ENCODE measurements around the gene SPACA5. TPM values are rescaled to one million over a fixed set of nuclear protein-coding genes. Genes with fewer than 3 reads are reported as not detected.
"Not testable (repeated sequence)": the region's sequence is repeated elsewhere in the genome, so short reads cannot be mapped to it uniquely, and the experiment has no call there.

The SPACA5 gene
- total RNA-seq, 8 experiments from 2014 or later, result not detected

DNA sequence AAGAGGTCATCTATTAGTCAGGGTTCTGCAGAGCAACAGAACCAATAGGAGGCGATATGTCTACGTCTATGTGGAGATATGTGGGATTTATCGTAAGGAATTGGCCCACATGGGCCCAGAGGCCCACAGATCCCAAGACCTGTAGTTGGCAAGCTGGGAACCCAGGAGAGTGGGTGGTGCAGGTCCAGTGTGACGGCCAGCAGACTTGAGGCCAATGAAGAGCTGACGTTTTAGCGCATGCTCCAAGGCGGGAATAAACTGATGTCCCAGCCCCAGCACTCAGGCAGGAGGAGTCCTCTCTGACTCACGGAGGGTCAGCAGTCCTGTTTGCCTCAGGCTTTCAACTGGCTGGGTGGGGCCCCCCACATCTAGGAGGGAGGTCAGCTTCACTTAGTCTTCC is 21.3 kb downstream of the SPACA5 start:
- in situ Hi-C loops (cut with MboI; ENCODE audit: low pct_unique_long_range_greater_than_20kb in 2 of 9, low sequenced_read_pairs in 9 of 9, unreplicated experiment in 9 of 9), result loop anchor here in 1 of 9 experiments (10.0 kb wide), 1 partner anchor 193 kb away; the partner anchor contains the start of gene ZNF81
- Histone ChIP-seq H3K27ac (no peak overlapping the region), H3K4me1 (replicated peaks in 1 of 2) (peaks cover 2 to 3% of the 10 kb centered on the region in 2 donors), H3K4me3 (no peak overlapping the region)
- ATAC-seq (replicated peaks in 6 of 8), result no peak
- WGBS, 10 experiments, result 80 to 83% methylated on average over 1 of the region's 8 CpGs; no CpG with 5 or more reads in 8 of the 10 experiments

DNA sequence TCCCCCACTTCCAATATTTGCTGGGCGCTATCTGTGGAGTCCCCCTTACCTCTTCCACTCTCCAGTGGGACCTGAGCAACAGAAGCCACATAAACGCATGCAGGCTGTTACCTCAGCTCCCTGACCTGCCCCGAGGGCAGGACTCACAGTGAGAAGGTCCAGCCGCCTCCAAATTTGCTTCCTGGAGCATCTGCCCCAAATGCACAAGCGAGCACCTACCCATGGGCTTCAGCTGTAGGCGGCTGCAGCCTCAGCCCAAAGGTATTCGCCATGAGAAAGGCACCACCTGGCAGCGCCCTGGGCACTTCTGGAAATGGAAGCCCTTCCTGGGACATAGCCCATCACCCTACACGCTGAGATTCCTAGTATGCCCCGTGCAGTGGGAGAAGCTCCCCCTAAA is 23.4 kb downstream of the SPACA5 start:
- H3K27ac ChIP-seq, result no peak overlapping the region
- WGBS, 10 experiments, result 17 to 40% methylated on average over 4 of the region's 10 CpGs; no CpG with 5 or more reads in 8 of the 10 experiments
- no peak for ATAC-seq (replicated peaks in 6 of 8)
- no peak overlapping the region for H3K4me3 ChIP-seq
- in situ Hi-C loops (cut with MboI; ENCODE audit: low pct_unique_long_range_greater_than_20kb in 2 of 9, low sequenced_read_pairs in 9 of 9, unreplicated experiment in 9 of 9), result no loop called here
- peaks cover 2 to 3% of the 10 kb centered on the region in 2 donors for H3K4me1 ChIP-seq (replicated peaks in 1 of 2)

DNA sequence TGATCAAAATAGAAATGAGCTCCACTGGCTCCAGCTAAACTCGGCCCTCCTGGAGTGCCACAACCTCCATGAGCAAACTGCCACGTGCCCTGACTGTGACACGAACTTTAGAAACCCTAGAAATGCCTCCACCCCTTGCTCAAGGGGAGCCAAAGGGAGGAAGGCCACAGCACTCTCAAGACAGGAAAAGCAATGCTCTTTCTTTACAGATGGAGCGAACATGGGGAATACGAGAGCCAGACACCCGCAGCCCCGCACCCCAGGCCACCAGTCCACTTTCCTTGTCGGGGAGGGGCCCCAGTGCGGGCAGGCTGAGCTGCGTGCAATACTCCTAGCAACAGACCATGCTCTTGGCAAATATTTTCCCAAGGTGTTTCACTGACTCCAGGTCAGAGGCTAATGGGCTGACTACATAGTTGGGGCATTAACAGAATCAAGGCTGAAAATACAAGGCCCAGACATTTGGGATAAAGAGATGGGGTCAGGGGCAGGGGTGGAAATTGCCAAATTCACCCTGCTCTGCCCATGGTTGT is 23.9 kb downstream of the SPACA5 start:
- in situ Hi-C loops (cut with MboI; ENCODE audit: low pct_unique_long_range_greater_than_20kb in 2 of 9, low sequenced_read_pairs in 9 of 9, unreplicated experiment in 9 of 9); H3K4me1 ChIP-seq (replicated peaks in 1 of 2); H3K4me3 ChIP-seq; H3K27ac ChIP-seq; ATAC-seq (replicated peaks in 6 of 8): not testable (repeated sequence)
- WGBS, 10 experiments, result 27% methylated on average over 2 of the region's 10 CpGs; no CpG with 5 or more reads in 9 of the 10 experiments

DNA sequence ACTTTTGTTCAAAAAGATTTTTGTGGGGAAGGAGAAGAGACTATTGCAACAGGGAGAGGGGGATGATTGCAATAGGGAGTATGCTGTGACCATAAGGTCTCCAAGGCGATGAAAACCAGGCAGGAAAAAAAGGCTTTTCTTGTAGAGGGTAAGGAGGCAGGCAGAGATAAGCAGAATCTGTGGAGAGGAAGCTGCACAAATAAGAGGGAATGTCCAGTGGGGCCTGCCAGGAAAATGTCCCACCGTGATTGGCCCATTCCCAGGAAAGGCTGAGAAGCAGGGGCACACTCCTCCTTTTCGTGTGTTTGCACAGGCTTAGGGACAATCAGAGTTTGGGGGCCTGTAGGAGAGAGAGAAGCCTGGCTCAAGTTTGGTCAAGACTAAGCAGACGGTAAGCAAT is 29.1 kb downstream of the SPACA5 start:
- H3K27ac ChIP-seq, result no peak overlapping the region
- H3K4me1 ChIP-seq (replicated peaks in 1 of 2), result no peaks in the 10 kb centered on the region
- no peak overlapping the region for H3K4me3 ChIP-seq
- in situ Hi-C loops (cut with MboI; ENCODE audit: low pct_unique_long_range_greater_than_20kb in 2 of 9, low sequenced_read_pairs in 9 of 9, unreplicated experiment in 9 of 9), result no loop called here
- WGBS, 10 experiments, result 20 to 100% (median 46%) methylated on average over 1 to 3 of the region's 4 CpGs; no CpG with 5 or more reads in 4 of the 10 experiments
- ATAC-seq (replicated peaks in 6 of 8), result peak in 2 of 8 experiments; percentile 9 to 68

DNA sequence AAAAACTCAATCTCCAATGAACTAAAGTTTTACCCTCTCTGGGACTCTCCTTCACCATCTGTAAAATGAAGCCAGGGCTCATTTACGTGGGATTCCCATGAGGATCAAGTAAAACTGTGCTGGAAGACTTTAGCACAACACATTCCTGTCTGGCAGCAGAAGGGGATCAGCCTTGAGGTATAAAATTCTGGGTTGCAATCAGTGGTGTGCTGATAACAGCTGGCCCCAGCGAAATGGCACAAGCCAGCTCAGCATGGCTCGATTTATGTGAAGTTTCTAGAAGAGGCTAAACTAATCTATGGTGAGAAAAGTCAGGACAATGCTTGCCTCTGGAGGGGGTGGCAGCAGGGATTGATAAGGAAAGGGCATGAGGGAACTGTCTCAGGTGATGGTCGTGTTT is 36.3 kb downstream of the SPACA5 start:
- H3K27ac ChIP-seq, result no peak overlapping the region
- 0 to 100% (median 50%) methylated on average over 1 to 4 of the region's 4 CpGs; no CpG with 5 or more reads in 4 of the 10 experiments for WGBS, 10 experiments
- in situ Hi-C loops (cut with MboI; ENCODE audit: low pct_unique_long_range_greater_than_20kb in 2 of 9, low sequenced_read_pairs in 9 of 9, unreplicated experiment in 9 of 9), result no loop called here
- H3K4me1 ChIP-seq (replicated peaks in 1 of 2), result no peaks in the 10 kb centered on the region
- no peak for ATAC-seq (replicated peaks in 6 of 8)
- H3K4me3 ChIP-seq, result no peak overlapping the region

DNA sequence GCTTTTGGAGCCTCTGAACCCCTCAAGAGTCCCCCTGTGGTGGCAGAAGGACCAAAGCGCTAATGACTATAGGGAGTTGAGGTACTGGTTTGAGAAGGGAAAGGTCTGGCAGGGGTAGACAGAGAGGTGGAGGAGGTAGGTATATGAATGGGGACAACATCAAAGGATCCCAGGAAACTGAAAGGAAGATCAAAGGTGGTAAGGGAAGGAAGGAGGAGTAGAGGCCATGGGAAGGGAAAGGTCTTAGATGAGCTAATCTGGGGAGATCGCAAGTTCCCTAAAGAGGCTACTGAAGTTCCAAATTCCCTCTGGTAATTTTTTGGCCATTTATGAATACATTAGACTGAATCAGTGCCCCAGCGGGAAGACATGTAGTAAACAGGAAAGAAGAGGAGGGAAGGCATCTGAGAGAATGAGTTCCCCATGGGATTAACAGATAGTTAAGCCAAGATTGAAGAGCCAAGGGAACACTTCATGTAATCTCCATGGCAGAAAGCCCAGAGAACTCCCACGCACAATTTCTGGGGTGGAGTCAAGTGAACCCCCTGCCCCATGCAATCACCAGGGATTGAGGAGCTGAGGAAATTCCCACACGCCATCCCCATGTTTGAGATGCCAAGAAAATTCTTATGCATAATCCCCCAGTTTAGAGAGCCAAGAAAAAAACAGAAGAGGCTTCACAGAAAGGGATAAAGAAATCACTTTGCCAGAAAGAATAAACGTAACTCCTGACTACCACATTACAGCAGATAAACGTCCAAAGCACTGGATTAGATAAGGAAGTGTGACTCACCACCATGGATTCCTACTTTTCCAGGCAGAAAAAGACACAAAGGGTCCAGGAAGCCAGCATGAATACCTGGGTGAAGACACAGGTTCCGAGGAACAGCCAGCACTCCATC is 38.9 kb downstream of the SPACA5 start:
- WGBS, 10 experiments, result 0 to 89% (median 40%) methylated on average over 1 to 7 of the region's 8 CpGs; no CpG with 5 or more reads in 5 of the 10 experiments
- no peaks in the 10 kb centered on the region for H3K4me1 ChIP-seq (replicated peaks in 1 of 2)
- H3K27ac ChIP-seq, result no peak overlapping the region
- H3K4me3 ChIP-seq, result no peak overlapping the region
- no peak for ATAC-seq (replicated peaks in 6 of 8)
- in situ Hi-C loops (cut with MboI; ENCODE audit: low pct_unique_long_range_greater_than_20kb in 2 of 9, low sequenced_read_pairs in 9 of 9, unreplicated experiment in 9 of 9), result no loop called here

DNA sequence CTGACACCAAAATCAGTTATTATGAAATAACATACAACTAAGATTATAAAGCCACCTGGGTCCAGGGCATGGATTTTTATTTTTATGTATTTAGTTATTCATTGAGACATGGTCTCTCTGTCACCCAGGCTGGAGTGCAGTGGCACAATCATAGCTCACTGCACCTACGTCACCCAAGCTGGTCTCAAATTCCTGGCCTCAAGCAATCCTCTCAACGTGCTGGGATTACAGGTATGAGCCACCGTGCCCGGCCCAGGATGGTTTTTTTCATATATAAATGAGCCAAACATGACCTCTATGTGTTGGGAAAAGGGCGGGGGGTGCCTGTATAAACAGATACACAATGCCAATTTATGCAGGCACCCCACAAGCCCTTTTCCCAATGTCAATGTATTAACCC is 40.1 kb downstream of the SPACA5 start:
- WGBS, 10 experiments, result 20 to 93% (median 56%) methylated on average over 1 to 4 of the region's 5 CpGs; no CpG with 5 or more reads in 7 of the 10 experiments
- no peak overlapping the region for H3K27ac ChIP-seq
- no peak for ATAC-seq (replicated peaks in 6 of 8)
- no peak overlapping the region for H3K4me3 ChIP-seq
- no peaks in the 10 kb centered on the region for H3K4me1 ChIP-seq (replicated peaks in 1 of 2)
- in situ Hi-C loops (cut with MboI; ENCODE audit: low pct_unique_long_range_greater_than_20kb in 2 of 9, low sequenced_read_pairs in 9 of 9, unreplicated experiment in 9 of 9), result no loop called here

DNA sequence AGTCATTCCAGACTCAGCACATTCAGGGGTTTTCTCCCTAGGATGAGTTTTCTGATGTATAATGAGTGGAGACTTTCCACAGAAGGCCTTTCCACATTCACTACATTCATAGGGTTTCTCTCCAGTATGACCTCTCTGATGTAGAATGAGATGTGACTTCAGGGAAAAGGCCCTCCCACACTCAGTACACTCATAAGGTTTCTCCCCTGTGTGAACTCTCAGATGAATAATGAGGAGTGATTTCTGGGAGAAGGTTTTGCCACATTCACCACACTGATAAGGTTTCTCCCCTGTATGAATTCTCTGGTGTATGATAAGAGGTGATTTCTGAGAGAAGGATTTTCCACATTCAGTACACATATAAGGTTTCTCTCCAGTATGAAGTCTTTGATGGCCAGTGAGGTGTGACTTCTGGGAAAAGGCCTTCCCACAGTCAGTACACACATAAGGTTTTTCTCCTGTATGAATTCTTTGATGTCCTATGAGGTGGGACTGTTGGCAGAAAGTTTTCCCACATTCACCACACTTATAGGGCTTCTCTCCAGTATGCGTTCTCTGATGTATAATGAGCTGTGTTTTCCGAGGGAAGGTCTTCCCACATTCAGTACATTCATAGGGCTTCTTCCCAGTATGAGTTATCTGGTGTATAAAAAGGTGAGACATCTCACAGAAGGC is 52.0 kb downstream of the SPACA5 start:
- Histone ChIP-seq H3K4me1 (replicated peaks in 1 of 2) (no peaks in the 10 kb centered on the region), H3K27ac (no peak overlapping the region), H3K4me3 (no peak overlapping the region)
- ATAC-seq (replicated peaks in 6 of 8), result no peak
- in situ Hi-C loops (cut with MboI; ENCODE audit: low pct_unique_long_range_greater_than_20kb in 2 of 9, low sequenced_read_pairs in 9 of 9, unreplicated experiment in 9 of 9), result no loop called here
- 0 to 33% methylated on average over 1 to 2 of the region's 2 CpGs; no CpG with 5 or more reads in 8 of the 10 experiments for WGBS, 10 experiments

DNA sequence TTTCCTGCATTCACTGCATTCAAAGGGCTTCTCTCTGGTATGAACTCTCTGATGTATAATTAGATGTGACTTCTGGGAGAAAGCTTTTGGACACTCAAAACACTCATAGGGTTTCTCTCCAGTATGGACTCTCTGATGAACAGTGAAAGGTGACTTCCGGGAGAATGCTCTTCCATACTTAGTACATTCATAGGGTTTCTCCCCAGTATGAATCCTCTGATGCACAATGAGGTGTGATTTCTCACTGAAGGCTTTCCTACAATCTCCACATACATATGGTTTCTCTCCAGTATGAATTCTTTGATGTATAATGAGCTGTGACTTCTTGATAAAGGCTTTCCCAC is 52.5 kb downstream of the SPACA5 start:
- in situ Hi-C loops (cut with MboI; ENCODE audit: low pct_unique_long_range_greater_than_20kb in 2 of 9, low sequenced_read_pairs in 9 of 9, unreplicated experiment in 9 of 9), result no loop called here
- H3K4me3 ChIP-seq, result no peak overlapping the region
- no peak for ATAC-seq (replicated peaks in 6 of 8)
- WGBS, 10 experiments, result 57% methylated on average over 1 of the region's 1 CpG; no CpG with 5 or more reads in 9 of the 10 experiments
- no peaks in the 10 kb centered on the region for H3K4me1 ChIP-seq (replicated peaks in 1 of 2)
- no peak overlapping the region for H3K27ac ChIP-seq

Other genes with a start within 250 kb of the SPACA5 start
- 10 to 100 TPM in 4 of 8 experiments, 1 to 10 TPM in 4; 8.2 to 12.1 (median 9.7) TPM for gene ZNF81, start 170.1 kb upstream of the SPACA5 start, total RNA-seq
- gene ZNF182, start 3.0 kb upstream of the SPACA5 start, total RNA-seq, result 1 to 10 TPM; 3.2 to 7.8 (median 5.6) TPM
- 1 to 10 TPM in 2 of 8 experiments, under 1 TPM in 5, not detected in 1; 0.16 to 1.8 (median 0.31) TPM for gene ZNF630, start 64.7 kb downstream of the SPACA5 start, total RNA-seq
- gene SPACA5B, start 123.6 kb downstream of the SPACA5 start, total RNA-seq, result not detected
- gene SSX5, start 189.8 kb downstream of the SPACA5 start, total RNA-seq, result not detected
- not detected for gene SSX1, start 248.4 kb downstream of the SPACA5 start, total RNA-seq

Data from motor neuron (in vitro differentiated cells).